Hepatocyte (in vitro differentiated cells): ENCODE measurements around the gene ULK2.

Experiments used
- CTCF ChIP-seq: fragments of 200-600 bp; sonication (generic); IDR thresholded peaks from 2 replicates; pipeline ENCODE4 v1.5.1; 2016; ENCODE audit warnings: antibody characterized with exemption, mild to moderate bottlenecking; ENCODE audit not compliant: poor library complexity
- EZH2 ChIP-seq: fragments of 200-600 bp; sonication (generic); IDR thresholded peaks from 2 replicates; pipeline ENCODE4 v1.6.1; 2016; ENCODE audit warnings: antibody characterized with exemption, mild to moderate bottlenecking, borderline replicate concordance

- TF ChIP-seq CTCF (no peak), EZH2 (no peak)
These were observed 67.9 kb downstream of the ULK2 start for GRCh38 chr17:19799796-19800195.
